ENCODE results near the gene KSR1. TPM values are rescaled to one million over a fixed set of nuclear protein-coding genes. Genes with fewer than 3 reads are reported as not detected.
A peak's percentile ranks its signal among the peaks of the same experiment; 100 is the strongest.

The KSR1 gene
- total RNA-seq, 6 experiments from 2014 or later = 5.9 to 12.9 (median 8.7) TPM

- Histone ChIP-seq H3K36me3 (no peaks in the 10 kb centered on the region), H3K4me3 (no peak overlapping the region), H3K27ac (no peak overlapping the region), H3K27me3 (no peaks in the 10 kb centered on the region), H3K9me3 (no peaks in the 10 kb centered on the region), H3K4me1 (peaks cover 0 to 15% (median 9%) of the 10 kb centered on the region in 4 donors)
- TF ChIP-seq POLR2A (IDR thresholded peaks at IDR 0.05) = no peak
- TF ChIP-seq, protein P1, sequence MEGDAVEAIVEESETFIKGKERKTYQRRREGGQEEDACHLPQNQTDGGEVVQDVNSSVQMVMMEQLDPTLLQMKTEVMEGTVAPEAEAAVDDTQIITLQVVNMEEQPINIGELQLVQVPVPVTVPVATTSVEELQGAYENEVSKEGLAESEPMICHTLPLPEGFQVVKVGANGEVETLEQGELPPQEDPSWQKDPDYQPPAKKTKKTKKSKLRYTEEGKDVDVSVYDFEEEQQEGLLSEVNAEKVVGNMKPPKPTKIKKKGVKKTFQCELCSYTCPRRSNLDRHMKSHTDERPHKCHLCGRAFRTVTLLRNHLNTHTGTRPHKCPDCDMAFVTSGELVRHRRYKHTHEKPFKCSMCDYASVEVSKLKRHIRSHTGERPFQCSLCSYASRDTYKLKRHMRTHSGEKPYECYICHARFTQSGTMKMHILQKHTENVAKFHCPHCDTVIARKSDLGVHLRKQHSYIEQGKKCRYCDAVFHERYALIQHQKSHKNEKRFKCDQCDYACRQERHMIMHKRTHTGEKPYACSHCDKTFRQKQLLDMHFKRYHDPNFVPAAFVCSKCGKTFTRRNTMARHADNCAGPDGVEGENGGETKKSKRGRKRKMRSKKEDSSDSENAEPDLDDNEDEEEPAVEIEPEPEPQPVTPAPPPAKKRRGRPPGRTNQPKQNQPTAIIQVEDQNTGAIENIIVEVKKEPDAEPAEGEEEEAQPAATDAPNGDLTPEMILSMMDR (IDR thresholded peaks at IDR 0.05) = no peak
- 85% methylated on average over 4 of the region's 4 CpGs for WGBS (ENCODE audit: insufficient coverage, low coverage, low lambda C conversion rate, missing lambda C conversion rate)
- intact Hi-C loops (cut with DNase I) = loop anchor here in 1 of 2 donors (10.0 kb wide), 1 partner anchor 256 kb away; no protein-coding TSS in a partner anchor
- ATAC-seq = no peak
- no peak for DNase-seq
These were observed 34.1 kb downstream of the KSR1 start for GRCh38 chr17:27490391-27490790.

GRCh38 chr17:27491713-27492190 lies 35.5 kb downstream of the KSR1 start:
- TF ChIP-seq POLR2A (IDR thresholded peaks at IDR 0.05) = no peak
- TF ChIP-seq, protein P1 (IDR thresholded peaks at IDR 0.05) = no peak
- H3K4me3 ChIP-seq = no peak overlapping the region
- ATAC-seq (no peak), DNase-seq (peak in 1 of 3 donors; percentile 21)
- no peaks in the 10 kb centered on the region for H3K27me3 ChIP-seq
- no peak overlapping the region for H3K27ac ChIP-seq
- no peaks in the 10 kb centered on the region for H3K36me3 ChIP-seq
- H3K9me3 ChIP-seq = no peaks in the 10 kb centered on the region
- intact Hi-C loops (cut with DNase I) = loop anchor here in 1 of 2 donors (10.0 kb wide), 1 partner anchor 257 kb away; no protein-coding TSS in a partner anchor
- H3K4me1 ChIP-seq = peaks cover 0 to 26% (median 14%) of the 10 kb centered on the region in 4 donors
- 74% methylated on average over 8 of the region's 12 CpGs for WGBS (ENCODE audit: insufficient coverage, low coverage, low lambda C conversion rate, missing lambda C conversion rate)

DNA sequence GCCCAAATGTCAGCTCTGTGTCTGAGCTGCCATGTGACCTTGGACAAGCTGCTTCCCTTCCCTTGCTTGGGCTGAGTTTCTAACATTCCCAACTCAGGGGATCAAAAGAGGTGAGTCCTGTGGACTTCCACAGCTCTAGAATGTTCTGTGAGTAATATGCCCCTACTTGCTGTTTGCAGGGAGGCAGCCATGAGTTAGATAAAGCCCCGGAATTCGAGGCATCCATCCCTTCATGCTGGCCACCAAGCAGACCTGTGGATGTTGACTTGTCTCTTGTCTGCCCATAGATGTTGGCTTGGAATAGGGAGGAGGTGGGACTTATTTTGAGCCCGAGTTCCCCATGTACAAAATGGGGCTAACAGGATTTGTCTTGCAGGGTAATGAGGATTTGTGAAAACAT lies 36.2 kb downstream of the KSR1 start:
- ATAC-seq = no peak
- H3K9me3 ChIP-seq = no peaks in the 10 kb centered on the region
- intact Hi-C loops (cut with DNase I) = loop anchor here in 1 of 2 donors (10.0 kb wide), 1 partner anchor 258 kb away; no protein-coding TSS in a partner anchor
- peaks cover 0 to 33% (median 17%) of the 10 kb centered on the region in 4 donors for H3K4me1 ChIP-seq
- H3K27me3 ChIP-seq = no peaks in the 10 kb centered on the region
- DNase-seq = peak in 1 of 3 donors; percentile 2
- H3K4me3 ChIP-seq = no peak overlapping the region
- no peaks in the 10 kb centered on the region for H3K36me3 ChIP-seq
- TF ChIP-seq, protein P1 (IDR thresholded peaks at IDR 0.05) = no peak
- TF ChIP-seq POLR2A (IDR thresholded peaks at IDR 0.05) = no peak
- H3K27ac ChIP-seq = no peak overlapping the region
- WGBS (ENCODE audit: insufficient coverage, low coverage, low lambda C conversion rate, missing lambda C conversion rate) = 100% methylated on average over 1 of the region's 3 CpGs

- TF ChIP-seq POLR2A (IDR thresholded peaks at IDR 0.05) = no peak
- TF ChIP-seq, protein P1 (IDR thresholded peaks at IDR 0.05) = no peak
- Histone ChIP-seq H3K9me3 (no peaks in the 10 kb centered on the region), H3K4me3 (no peak overlapping the region), H3K27ac (no peak overlapping the region), H3K36me3 (no peaks in the 10 kb centered on the region), H3K27me3 (no peaks in the 10 kb centered on the region), H3K4me1 (peaks cover 0 to 33% (median 17%) of the 10 kb centered on the region in 4 donors)
- DNase-seq = peak in 1 of 3 donors; percentile 7
- intact Hi-C loops (cut with DNase I) = loop anchor here in 1 of 2 donors (10.0 kb wide), 1 partner anchor 258 kb away; no protein-coding TSS in a partner anchor
- ATAC-seq = no peak
- WGBS (ENCODE audit: insufficient coverage, low coverage, low lambda C conversion rate, missing lambda C conversion rate) = 58% methylated on average over 3 of the region's 4 CpGs
These were observed 36.8 kb downstream of the KSR1 start for GRCh38 chr17:27493088-27493487.
